ENCODE measurements around the gene TSPYL4.

DNA sequence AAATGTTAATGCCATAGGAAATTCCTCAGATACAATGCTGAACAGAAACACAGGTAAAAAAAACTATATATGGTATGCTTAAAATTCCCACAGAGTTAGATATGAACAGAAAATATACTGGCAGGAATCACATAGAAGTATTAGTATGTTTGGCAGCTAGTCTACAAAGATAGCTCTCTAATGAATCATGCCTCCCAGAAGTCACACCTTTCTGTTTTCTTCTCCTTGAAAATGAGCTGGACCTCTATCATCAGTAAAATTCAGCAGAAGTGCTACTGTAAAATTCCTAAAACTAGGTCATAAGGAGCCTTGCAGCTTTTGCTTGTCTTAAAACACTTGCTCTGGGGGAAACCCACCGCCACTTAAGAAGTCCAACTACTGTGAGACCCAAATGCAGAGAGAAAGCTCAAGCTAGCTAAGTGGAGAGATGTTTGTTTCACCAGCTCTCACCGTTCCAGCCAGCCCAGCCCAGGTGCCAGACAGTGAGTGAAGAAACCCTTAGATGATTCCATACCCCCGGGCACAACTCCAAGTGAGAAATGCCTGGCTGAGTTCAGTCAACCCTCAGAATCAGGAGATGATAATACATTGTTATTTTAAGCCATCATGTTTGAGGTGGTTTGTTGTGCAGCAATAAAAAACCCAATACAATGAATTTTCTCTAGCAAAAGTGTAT is 43.0 kb downstream of the TSPYL4 start:
- TF ChIP-seq, protein P1, sequence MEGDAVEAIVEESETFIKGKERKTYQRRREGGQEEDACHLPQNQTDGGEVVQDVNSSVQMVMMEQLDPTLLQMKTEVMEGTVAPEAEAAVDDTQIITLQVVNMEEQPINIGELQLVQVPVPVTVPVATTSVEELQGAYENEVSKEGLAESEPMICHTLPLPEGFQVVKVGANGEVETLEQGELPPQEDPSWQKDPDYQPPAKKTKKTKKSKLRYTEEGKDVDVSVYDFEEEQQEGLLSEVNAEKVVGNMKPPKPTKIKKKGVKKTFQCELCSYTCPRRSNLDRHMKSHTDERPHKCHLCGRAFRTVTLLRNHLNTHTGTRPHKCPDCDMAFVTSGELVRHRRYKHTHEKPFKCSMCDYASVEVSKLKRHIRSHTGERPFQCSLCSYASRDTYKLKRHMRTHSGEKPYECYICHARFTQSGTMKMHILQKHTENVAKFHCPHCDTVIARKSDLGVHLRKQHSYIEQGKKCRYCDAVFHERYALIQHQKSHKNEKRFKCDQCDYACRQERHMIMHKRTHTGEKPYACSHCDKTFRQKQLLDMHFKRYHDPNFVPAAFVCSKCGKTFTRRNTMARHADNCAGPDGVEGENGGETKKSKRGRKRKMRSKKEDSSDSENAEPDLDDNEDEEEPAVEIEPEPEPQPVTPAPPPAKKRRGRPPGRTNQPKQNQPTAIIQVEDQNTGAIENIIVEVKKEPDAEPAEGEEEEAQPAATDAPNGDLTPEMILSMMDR (IDR thresholded peaks at IDR 0.05), result no peak
- TF ChIP-seq POLR2A (IDR thresholded peaks at IDR 0.05), result no peak

Data from lower leg skin (tissue), 3 donors.